Stimulated activated CD4-positive, alpha-beta T cell treated with anti-CD3 and anti-CD28 coated beads, Interleukin-15, amount 100 ng/mL, for 48 hours (primary cell): Measurements from ENCODE around the gene CACNA1C.

Experiments used
- DNase-seq, 2 donors: peaks; one replicate each; pipeline ENCODE4 v3.0.0-alpha.2; 2020; ENCODE audit warnings: low read depth in 2 of 2

CACNA1C gene

DNA sequence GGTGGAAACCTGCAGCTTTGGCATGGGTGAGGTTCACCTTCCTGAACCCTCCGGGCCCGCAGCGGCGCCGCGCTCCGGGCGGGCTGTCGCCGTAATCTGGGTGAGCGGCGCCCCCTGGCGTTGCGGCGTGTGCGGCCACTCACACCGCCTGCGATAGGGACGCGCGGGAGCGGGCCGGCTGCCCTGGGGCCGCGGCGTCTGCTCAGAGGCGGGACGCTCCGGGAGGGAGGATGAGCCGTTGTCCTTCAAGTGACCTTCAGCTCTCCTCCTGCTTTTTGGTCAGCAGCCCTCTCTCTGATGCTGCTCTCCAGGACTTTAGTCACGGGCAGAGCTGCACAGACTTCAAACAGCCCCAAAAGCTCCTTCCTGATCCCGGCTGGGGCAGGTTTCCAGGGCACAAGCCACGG lies 530.3 kb downstream of the CACNA1C start:
- DNase-seq, result peak; percentile 8 to 53

DNA sequence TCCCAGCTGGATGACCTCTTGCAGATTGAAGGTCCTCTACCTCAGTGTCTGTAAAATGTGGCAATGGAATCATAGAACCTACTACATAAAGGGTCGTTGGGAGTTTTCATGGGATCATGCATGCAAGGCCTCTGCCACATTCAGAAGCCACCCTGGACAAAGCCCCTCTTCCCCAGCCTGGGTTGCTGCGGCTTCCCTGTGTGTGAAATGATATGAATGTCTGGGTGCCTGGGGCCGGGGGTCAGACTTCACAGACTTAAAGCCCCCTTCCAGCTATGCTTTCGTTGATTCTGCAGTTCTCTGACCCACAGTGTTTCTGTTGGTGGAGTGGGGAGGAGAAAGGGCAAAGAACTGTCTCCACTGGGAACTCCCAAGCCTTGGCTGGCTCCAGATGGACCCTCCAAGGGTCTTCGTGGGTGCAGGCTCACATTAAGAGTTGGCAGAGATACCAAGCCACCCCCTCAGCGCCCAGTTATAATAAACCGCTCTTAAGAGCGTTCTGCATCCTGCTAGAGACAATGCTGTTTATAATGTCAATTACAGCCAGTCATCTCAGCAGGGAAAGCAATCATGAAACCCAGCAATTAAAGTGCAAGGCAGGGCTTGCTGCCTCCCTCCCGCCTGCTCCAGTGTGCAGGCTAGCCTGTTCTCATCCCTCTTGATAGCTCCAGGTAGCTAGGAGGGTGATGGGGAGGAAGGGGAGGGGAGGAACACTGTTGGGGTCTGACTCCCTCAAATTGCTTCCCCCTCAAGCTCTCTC lies 531.0 kb downstream of the CACNA1C start:
- DNase-seq, result no peak

DNA sequence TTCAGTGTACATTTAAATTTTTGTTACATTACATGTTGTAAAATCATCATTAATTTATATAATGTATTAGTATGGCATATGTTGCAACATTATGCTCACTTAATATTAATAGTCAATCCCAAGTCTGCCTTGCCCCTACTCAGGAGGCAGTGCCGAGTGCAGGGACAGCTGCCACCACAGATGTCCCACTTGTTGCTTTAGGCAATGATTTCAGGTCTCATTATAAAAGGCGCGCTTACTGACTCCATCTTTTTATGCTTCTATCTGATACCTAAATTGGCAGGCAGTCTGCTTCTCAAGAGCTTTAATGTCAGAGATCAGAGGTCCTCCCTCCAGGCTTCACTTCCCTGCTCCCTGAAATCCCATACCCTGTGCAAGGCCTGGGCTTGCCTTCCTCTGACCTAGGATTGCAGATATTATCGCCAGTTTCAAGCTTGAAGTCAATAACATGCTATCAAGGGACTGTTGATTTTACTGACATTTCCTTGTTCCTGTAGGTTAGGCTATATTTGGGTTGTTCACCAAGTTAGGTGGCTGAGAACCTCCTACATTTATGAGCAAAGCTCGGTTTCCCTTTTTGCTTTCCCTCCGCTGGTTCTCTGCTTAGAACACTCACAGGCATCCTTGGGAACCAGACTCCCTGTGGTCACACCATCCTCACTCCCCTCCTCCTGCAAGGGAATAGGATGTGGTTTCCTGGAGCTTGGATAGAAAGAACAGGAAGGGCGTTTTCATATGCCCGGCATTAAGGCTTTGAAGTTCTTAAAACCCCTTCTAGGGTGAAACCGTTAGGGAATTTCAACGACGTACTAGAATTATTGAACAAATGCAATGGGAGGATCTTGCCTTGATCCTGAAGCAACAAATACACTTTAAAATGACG lies 533.6 kb downstream of the CACNA1C start:
- DNase-seq, result no peak

DNA sequence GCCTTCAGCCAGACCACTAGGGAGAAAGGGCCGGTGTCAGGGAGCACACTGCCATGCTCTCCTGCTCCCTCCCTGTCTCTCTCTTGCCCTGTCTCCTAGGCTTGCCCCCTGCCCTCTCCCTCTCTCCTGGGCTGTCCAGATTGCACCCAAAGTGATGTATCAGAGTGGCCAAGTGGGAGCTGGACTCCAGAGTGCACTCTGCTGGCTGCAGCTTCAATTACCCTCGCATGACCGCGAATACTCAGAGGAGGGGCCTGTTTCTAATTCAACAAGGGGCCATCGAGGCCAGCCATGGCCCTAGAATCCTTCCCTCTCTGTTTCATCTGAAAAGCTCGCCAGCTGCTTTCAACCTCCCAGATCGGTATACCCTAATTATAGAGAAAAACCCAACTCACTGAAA lies 535.6 kb downstream of the CACNA1C start:
- DNase-seq, result no peak

DNA sequence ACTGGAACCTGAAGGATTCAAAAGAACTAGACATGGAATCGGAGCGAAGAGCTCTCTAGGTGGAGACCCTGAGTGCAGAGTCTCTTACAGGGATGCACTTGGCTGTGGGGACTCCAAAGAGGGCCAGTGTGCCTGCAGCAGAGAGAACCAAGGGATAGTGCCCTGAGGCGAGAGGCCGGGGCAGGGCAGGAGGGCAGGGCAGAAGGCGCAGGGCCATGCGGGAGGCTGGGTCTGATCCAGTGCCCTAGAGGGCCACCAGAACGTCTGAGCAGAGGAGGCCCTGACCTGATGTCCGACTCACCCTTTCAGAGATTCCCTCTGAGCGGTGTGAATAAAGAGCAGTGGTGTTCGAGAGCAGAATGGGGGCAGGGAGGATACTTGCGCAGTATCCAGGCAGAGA lies 536.6 kb downstream of the CACNA1C start:
- DNase-seq, result no peak

DNA sequence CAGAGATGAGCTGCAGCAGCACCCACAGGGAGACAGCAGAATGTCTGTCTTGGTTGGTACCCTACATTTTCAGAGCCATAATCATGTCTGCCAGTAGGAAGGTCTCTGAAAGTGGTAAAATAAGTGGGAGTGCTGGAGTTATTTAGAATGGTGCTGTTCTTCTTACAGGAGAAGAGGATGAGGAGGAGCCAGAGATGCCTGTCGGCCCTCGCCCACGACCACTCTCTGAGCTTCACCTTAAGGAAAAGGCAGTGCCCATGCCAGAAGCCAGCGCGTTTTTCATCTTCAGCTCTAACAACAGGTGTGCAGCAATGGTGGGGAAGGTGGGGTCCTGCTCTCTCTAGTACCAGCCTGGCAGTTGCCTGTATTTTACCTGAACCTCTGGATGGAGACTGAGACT lies 540.3 kb downstream of the CACNA1C start:
- DNase-seq, result no peak

DNA sequence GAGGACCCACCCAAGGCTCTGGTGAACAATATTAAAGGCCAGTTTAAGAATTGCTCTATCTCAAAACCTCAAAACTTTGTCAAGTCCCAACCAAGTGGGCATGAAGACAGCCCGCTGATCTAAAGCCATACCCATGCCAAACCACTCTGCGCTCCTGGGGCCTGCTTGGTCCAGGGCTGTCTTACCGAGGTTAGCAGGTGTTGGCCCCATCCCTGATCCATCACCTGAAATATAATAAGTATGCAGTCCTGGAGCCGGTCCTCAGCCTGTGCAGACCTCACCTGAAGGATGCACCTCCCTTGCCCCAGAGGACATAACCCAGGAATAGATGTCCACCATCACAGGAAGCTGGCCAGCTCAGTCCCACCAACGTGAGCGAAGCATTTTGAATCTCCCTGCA lies 543.7 kb downstream of the CACNA1C start:
- DNase-seq, result no peak

DNA sequence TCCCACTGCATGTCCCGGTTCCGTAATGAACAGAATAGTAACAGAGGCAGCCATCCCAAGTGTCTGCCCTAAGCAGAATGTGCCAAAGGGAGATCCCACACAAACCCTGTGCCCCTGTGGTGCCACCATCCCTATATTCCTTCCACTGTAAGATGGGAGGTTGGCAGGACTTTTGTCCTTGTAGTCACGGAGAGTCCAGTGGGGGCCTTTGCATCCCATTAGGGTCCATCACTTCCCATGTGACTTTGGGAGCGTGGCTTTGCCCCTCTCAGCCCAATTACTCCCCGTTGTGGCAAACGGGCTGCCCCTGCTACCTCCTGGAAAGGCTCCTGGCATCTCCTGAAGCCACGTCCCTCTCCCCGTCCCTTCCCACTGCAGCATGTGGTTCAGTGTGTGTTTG lies 552.5 kb downstream of the CACNA1C start:
- no peak for DNase-seq

DNA sequence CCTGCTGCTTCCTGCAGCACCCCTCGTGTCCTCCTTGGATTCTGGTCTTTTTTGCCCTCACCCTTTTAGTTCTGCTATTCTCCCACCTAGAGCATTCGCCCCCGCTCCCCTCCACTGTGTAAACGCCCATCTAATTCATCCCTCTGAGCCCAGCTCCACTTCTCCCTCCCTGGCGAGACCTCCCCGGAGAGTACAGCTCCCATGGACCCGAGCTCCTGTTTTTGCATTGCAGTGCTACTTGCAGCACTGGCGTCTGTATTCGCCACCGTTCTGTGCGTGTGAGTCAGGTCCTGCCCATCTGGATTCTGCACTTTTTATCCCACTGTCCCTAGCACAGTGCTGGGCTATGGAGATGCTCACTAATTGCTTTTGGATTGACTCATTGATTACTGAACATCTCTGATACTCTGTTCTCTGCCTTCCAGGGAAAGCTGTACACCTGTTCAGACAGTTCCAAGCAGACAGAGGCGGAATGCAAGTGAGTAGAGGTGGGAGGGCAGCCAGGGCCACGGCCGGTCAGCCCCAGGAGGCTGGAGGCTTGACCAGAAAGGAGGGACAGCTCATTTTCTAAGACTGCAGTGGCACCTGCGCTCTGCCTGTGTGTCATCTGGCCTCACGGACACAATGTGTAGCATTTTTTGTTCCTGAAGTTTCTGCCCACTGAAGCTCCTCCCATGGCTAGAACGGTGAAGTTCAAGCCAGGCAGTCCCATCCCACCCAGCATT lies 553.6 kb downstream of the CACNA1C start:
- DNase-seq, result no peak

DNA sequence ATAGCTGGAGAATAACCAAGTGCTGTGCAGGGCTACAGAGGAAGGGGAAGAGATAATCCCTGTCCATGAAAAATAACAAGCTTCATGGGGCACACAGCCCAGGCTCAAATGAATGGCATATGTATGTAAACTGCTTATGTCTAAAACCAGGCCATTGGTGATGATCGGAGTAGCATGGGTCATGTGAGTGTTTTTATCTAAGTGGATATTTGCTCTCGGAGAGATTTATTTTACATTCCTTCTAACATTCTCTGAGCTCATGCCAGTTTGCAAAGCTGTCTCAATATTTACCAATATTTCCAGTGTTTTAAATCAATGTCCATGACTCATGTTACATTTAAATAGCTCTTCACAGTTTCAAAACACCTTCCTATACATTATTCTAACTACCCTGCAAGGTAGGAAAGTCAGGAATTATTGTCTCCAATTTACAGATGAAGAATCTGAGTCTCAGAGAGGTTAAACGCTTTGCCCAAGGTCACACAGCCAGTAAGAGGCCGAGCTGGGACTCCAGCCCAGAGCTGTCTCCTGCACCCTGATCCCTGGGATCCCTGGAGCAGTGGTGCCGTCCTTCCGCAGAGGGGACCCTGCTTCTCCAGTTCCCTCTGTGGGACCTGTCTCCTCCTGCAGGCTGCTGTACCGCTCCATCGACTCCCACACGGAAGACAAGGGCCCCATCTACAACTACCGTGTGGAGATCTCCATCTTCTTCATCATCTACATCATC lies 555.3 kb downstream of the CACNA1C start:
- DNase-seq, result no peak

DNA sequence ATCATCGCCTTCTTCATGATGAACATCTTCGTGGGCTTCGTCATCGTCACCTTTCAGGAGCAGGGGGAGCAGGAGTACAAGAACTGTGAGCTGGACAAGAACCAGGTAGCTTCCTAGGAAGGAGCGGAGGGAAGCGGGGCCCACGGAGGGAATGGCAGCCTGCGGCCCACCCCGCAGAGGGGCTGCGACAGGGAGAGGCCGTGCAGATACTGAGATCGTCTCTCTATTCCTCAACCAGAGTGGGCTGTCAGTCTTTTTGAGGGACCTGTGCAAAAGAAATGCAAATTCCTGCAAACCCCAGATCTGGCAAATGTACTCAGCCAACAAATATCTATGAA lies 555.8 kb downstream of the CACNA1C start:
- no peak for DNase-seq

DNA sequence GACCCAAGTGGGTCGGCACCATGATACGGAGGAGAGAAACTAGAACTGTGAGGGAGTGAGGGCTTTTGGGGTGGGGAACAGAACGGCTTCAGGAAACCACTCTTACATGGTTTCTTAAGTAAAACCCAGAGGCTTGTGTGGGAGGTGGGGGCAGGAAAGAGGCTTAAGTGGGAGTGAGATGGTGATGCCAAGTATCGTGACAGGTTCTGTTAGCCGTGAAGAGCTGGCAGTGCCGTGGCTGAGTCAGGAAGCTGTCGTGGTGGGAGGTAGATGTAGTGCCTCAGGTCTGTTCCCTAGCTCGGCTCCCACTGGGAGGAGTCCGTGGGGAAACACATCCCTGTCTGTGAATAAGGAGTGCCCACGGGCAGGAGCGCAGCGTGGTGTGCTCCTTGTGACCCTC lies 556.2 kb downstream of the CACNA1C start:
- DNase-seq, result no peak

DNA sequence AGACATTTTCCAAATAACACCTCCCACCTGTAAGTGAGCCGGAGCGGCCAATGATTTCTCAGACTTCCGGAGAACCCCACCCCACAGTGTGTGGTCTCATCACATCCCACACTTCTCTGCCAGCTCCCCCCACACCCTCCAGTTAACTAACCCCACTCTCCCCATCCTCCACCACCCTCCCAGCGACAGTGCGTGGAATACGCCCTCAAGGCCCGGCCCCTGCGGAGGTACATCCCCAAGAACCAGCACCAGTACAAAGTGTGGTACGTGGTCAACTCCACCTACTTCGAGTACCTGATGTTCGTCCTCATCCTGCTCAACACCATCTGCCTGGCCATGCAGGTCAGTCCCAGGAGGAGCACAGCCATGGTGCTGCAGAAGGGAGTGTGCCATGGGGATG lies 557.6 kb downstream of the CACNA1C start:
- no peak for DNase-seq

DNA sequence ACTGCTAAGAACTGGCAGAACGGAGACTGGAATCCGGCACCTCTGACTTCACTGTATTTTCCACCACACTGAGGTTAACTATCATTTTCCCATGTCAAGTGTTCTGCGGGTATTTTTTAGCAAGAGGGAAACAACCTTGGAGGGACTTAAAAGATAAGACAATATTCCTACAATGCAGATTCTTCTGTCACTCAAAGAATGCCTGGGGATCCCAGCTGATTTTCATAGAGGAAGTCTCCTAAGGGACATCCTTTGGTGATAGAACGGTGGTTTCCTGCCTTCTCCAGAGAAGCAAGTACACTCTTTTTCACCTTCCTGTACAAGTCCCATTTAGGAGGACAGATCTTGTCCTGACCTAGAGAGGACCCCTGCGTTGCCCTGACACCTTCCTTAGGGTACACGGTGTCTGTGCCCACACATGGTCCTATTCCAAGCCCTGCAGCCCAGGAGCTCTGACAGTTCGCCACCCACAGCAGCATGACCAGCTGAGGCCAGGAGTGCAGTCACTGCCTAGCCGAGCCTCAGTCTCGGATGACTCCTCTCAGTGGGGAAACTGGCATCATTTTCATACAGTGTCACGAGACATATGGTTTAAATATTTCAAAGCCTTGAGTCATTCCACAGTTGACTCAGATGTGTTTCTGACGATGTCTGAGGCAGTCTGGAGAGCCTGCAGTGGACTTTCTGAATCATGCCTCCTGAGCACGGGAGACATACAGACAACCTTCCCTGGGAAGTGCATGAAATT lies 560.7 kb downstream of the CACNA1C start:
- DNase-seq, result peak; percentile 41 to 49

DNA sequence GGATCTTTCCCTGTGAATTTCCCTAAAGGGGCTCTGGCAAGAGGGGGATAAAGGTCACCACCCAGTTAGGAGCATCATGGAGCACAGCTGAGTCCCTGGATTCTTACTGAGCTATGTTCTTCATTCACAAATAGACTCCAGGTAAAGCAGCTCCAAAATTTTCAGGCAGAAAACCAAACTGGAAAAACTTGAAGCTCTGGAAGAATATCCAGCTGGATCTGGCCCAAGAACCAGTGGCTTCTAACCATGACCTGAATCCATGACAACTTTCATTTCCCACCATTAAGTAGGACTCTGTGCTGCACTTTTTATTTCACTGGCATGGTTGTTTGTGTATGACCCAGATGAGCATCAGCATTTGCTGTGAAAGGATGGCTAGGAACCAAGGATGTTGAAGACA lies 561.6 kb downstream of the CACNA1C start:
- no peak for DNase-seq

DNA sequence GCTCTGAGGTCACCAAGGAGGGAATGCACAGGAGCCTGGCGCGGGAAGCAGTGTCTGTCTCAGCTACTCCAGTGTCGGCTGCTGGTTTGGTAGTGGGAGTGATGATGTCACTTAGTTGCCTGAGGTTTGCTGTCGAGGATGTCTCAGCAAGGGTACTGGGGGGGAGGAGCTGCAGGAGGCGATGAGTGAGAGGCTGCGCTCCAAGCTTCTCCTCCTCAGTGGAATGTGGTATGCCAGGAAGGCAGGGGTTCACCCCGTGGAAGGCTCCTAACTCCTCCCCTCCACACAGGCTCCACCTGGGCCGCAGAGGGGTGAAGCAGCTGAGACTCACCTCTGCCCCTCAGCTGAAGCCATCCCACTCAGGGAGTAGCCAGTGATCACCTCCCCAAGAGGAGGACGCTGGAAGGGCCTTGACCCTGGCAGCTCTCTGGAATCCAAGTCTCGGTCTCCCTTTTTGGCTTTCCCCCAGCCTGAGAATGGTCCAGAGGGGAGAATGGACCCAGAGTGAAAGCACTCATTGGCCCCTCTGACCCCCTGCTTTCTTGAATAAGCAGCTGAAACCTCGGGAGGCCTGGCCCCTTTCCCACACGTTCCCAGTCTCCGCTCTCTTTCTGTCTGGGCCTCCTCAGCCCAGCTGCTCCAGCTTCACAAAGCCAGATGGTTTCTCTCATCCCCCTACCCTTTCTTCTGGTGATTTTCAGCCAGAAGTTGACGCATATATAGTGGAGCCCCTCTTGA lies 563.0 kb downstream of the CACNA1C start:
- DNase-seq, result no peak

DNA sequence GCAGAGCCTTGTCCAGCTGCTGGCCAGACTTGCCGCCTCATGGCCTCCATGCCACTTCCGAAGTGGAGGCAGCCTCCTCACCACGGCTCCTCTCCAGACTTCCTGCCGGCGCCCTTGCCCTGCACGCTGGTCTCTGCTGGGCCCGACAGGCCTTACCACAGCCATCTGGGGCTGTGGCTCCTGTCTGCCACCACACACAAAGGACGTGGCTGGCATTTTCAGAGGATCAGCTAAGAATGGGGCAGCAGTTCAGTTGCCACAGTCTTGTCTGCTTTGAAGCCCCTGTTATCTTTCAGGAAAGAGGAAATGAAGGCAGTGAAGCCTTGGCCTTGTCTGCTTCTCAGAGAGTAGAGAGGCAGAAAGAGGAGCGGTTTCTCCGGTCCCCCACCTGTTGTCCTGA lies 564.0 kb downstream of the CACNA1C start:
- DNase-seq, result no peak

DNA sequence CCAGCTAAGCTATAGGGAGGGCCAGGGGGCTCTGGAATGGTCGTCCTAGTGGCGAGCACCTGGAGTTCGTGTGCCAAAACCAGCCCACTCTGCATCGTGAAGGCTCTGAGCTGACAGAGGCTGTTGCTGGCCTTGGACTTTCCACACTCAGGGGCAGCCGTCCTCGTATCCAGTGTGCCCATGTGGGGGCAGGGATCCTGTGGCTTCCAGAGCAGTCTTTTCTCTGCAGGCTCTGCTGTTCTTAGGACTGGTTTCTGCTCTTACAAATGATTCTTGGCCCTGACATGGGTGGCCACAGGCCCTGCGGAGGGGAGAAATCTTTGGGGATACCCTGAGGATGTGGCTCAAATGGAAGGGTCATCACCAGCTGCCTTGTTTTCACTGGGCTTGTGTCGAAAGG lies 564.6 kb downstream of the CACNA1C start:
- DNase-seq, result no peak

DNA sequence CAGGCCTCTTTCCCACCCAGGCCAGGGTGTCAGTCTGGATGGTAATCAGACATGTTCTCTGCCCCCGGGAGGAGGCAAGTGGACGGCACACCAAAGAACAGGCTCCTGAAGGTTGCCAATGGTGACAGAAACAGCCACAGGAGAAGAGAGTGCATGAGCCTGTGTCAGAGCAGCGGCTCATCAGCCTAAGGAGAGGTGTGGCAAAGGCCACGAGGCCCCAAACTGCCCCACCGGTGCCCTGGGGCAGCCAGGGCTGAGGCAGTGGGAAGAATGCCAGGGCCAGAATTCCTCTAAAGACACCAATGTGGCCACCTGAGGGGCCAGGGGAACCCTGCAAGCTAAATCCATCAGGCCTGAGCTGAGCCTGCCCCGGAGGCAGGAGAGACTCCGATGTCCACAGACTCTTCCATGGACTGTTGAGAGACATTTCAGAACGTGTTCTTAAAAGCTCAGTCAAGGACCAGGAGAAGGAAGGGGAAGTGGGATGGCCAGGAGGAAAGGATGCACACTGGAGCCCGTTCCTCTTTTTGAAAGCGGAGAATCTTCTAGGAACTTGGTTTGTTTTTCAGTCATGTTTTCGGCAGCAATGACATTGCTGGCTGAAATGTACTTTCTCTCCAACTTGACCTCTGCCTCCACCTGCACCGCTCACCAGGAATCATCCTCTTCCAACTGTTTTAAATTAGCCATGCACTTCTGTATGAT lies 565.7 kb downstream of the CACNA1C start:
- no peak for DNase-seq

DNA sequence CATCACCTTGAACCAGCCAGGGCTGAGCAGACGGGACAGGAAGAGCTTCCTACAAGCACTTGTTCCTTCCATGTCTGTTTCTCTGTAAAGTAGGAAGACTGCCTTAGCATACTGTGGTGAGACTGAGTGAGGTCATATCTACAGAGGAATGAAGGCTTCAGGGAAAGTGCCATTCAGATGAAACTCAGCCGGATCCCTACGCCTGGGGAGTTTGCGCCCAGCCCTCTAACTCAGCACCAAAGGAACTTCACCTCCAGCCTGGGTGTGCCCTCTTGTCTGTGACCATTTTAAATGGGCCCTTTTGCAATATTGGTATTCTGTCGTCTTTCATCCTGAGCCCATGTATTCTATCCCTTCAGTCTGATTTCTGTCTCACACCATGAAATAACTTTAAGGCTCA lies 566.3 kb downstream of the CACNA1C start:
- no peak for DNase-seq
